ENCODE measurements around the gene PTHLH.

GRCh38 chr12:27969624-27970400, 2.7 kb downstream of the PTHLH start:
- TF ChIP-seq POLR2AphosphoS5 (IDR thresholded peaks at IDR 0.05; ENCODE audit: insufficient read depth in 1 of 2, low read depth in 1 of 2) (peak in 1 of 2 donors; percentile 73), POLR2A (IDR thresholded peaks at IDR 0.05) (peak in 1 of 2 donors; percentile 13), CTCF (IDR thresholded peaks at IDR 0.05) (no peak)
